ENCODE measurements around the gene NFE2.
"Not testable (repeated sequence)": the region's sequence is repeated elsewhere in the genome, so short reads cannot be mapped to it uniquely, and the experiment has no call there.

Gene NFE2

GRCh38 chr12:54300732-54301427 is at the start of gene NFE2:
Gene NFE2 (minus strand): TSS chr12:54301015. CDS start chr12:54295248, 5,767 bp downstream.
- peak; percentile 43 for DNase-seq

- no peak for DNase-seq
Measured at GRCh38 chr12:54349679-54350078, 48.9 kb upstream of the NFE2 start.

GRCh38 chr12:54349036-54349435 is 48.2 kb upstream of the NFE2 start:
- DNase-seq = no peak

GRCh38 chr12:54341378-54342300 is 40.8 kb upstream of the NFE2 start:
- no peak for DNase-seq

- no peak for DNase-seq
Measured at GRCh38 chr12:54340846-54341245, 40.0 kb upstream of the NFE2 start.

- no peak for DNase-seq
Measured at GRCh38 chr12:54338698-54339296, 38.0 kb upstream of the NFE2 start.

GRCh38 chr12:54337854-54338650 is 37.2 kb upstream of the NFE2 start:
- DNase-seq = no peak

GRCh38 chr12:54337280-54337842 is 36.5 kb upstream of the NFE2 start:
- DNase-seq = no peak

GRCh38 chr12:54333420-54334034 is 32.7 kb upstream of the NFE2 start:
- DNase-seq = no peak

- DNase-seq = no peak
Measured at GRCh38 chr12:54331461-54331860, 30.6 kb upstream of the NFE2 start.

GRCh38 chr12:54330442-54330841 is 29.6 kb upstream of the NFE2 start:
- no peak for DNase-seq

GRCh38 chr12:54329759-54330158 is 28.9 kb upstream of the NFE2 start:
- no peak for DNase-seq

GRCh38 chr12:54328595-54329337 is 28.0 kb upstream of the NFE2 start:
- DNase-seq = no peak

GRCh38 chr12:54325442-54326109 is 24.8 kb upstream of the NFE2 start:
- not testable (repeated sequence) for DNase-seq

GRCh38 chr12:54324617-54325441 is 24.0 kb upstream of the NFE2 start, which contains the start of gene COPZ1:
Gene COPZ1 (plus strand): TSS chr12:54325131. CDS start chr12:54325164, 33 bp downstream.
- DNase-seq = peak; percentile 99

- DNase-seq = no peak
Measured at GRCh38 chr12:54321363-54321762, 20.5 kb upstream of the NFE2 start.

GRCh38 chr12:54312309-54312708 is 11.5 kb upstream of the NFE2 start:
- not testable (repeated sequence) for DNase-seq

- no peak for DNase-seq
Measured at GRCh38 chr12:54311051-54311450, 10.2 kb upstream of the NFE2 start.

- DNase-seq = peak; percentile 12
Measured at GRCh38 chr12:54306925-54307741, 6.3 kb upstream of the NFE2 start.

All from NCI-H345 (cell line).